GM12873 (cell line): ENCODE data around the gene PCNX3.

Experiments used
- TF ChIP-seq, protein P1 (sequence below): IDR thresholded peaks from 2 replicates; pipeline ENCODE4 v1.5.1; 2012; ENCODE audit warnings: low read depth, mild to moderate bottlenecking, moderate library complexity, low read length, control low read depth; ENCODE audit not compliant: insufficient read depth; ENCODE audit errors: missing control alignments

Gene PCNX3

GRCh38 chr11:65661599-65662246 is 46.1 kb downstream of the PCNX3 start:
- TF ChIP-seq, protein P1, sequence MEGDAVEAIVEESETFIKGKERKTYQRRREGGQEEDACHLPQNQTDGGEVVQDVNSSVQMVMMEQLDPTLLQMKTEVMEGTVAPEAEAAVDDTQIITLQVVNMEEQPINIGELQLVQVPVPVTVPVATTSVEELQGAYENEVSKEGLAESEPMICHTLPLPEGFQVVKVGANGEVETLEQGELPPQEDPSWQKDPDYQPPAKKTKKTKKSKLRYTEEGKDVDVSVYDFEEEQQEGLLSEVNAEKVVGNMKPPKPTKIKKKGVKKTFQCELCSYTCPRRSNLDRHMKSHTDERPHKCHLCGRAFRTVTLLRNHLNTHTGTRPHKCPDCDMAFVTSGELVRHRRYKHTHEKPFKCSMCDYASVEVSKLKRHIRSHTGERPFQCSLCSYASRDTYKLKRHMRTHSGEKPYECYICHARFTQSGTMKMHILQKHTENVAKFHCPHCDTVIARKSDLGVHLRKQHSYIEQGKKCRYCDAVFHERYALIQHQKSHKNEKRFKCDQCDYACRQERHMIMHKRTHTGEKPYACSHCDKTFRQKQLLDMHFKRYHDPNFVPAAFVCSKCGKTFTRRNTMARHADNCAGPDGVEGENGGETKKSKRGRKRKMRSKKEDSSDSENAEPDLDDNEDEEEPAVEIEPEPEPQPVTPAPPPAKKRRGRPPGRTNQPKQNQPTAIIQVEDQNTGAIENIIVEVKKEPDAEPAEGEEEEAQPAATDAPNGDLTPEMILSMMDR = no peak

DNA sequence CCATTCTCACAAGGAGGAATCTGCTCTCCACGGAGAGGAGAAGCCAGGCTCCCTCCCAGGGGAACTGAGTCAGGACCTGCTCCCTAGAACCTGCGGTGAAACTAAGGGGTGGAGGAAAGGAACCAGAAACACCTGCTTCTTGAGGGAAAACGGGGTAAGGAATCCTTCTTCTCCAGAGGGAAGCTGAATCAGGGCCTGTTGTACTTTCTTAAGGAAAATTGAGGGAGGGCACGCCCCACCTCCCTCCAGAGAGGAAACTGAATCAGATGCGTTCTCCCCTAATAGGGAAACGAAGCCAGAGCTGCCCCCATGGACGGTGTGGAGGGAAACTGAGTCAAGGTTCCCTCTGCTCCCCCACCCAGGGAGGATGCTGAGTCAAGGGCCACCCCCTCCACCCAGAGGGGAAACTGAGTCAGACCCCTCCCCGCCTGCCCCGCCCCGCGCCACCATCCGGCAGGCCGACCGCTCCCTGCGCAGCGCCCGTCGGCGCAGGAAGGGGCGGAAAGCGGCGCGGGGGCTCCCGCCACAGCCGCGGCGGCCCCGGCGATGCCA is 46.7 kb downstream of the PCNX3 start:
- TF ChIP-seq, protein P1 = no peak

DNA sequence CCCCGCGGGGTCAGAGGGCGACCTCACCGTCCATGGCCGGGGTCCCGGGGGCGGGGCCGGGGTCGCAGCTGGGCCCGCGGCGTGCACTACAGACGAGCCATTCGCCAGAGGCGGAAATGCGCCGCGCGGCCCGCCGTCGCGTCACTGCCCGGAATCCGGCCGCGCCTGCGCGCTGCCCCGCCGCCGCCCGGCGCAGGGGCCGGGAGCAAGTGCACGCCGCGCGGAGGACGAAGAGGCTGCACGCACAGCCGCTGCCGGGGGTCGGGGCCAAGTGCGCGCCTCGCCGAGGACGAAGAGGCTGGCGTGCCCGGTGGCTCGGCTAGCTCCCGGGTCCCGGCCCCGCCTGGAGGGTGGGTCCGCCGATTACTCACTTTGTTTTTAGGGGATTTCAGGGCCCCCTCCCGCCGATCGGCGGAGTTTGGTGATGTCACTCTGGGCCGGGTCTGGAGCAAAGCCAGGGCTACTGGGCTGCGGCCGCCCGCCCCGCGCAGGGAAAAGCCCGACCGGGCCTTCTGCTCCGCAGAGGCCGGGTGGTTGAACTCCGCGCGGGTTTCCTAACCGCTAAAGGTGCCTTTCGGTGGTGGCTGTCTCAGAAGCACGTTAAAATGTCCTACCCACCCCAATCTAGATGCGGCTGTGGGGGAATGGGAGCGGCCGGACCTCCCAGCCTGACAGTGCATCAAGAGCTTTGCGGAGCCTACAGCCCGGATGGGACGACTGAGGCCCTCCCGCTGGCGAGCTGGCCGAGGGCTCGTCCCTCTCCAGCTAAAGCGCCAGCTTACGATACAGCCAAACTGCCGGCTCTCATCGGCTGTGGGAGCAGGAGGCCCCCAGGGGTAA is 47.4 kb downstream of the PCNX3 start, which contains the start of gene RELA:
Gene RELA, minus strand, starts transcription at position 118 of the 840 bp plus-strand sequence. Its CDS starts 84 bp downstream, at position 34.
- TF ChIP-seq, protein P1 = no peak

DNA sequence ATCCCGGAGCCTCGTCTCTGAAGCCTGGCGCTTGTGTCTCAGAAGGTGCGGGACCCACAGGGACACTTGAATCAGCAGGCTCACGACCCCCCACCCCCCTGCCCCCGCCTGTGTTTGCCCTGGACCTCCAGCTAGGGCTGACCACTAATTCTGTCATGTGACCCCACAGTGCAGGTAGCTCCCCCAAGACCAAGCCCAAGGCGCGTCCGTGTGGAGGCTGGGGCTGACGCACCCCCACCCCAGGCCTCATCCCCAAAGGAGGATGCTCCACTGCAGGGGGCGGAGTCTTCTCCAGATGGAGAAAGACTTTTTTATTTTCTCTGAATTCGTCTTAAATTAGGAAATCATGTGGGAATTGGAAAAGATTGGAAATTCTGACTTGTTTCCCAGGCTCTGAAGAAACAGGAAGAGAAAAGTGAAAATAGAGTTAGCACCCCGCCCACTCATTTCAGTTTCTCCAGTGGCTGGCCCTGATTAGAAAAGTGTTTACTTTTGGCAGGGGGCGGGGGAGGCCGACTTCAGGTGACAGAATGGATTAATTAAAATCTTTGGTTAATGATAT is 48.1 kb downstream of the PCNX3 start:
- TF ChIP-seq, protein P1 = no peak

- TF ChIP-seq, protein P1 = no peak
Measured at GRCh38 chr11:65672180-65672860, 56.7 kb downstream of the PCNX3 start.

DNA sequence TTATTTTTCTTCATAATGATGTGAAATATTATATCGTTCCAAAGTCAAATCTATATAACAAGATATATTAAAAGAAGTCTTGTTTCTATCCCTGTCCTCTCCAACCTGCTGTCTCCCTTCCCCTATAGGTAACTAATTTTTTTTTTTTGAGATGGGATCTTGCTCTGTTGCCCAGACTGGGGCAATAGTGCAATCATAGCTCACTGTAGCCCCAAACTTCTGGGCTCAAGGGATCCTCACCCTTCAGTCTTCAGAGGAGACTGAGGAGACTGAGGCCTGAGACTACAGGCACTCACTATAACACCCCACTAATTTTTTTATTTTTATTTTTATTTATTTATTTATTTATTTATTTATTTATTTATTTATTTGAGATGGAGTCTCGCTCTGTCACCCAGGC is 57.4 kb downstream of the PCNX3 start:
- TF ChIP-seq, protein P1 = no peak
